ENCODE measurements around the gene IRX2.

Gene IRX2

DNA sequence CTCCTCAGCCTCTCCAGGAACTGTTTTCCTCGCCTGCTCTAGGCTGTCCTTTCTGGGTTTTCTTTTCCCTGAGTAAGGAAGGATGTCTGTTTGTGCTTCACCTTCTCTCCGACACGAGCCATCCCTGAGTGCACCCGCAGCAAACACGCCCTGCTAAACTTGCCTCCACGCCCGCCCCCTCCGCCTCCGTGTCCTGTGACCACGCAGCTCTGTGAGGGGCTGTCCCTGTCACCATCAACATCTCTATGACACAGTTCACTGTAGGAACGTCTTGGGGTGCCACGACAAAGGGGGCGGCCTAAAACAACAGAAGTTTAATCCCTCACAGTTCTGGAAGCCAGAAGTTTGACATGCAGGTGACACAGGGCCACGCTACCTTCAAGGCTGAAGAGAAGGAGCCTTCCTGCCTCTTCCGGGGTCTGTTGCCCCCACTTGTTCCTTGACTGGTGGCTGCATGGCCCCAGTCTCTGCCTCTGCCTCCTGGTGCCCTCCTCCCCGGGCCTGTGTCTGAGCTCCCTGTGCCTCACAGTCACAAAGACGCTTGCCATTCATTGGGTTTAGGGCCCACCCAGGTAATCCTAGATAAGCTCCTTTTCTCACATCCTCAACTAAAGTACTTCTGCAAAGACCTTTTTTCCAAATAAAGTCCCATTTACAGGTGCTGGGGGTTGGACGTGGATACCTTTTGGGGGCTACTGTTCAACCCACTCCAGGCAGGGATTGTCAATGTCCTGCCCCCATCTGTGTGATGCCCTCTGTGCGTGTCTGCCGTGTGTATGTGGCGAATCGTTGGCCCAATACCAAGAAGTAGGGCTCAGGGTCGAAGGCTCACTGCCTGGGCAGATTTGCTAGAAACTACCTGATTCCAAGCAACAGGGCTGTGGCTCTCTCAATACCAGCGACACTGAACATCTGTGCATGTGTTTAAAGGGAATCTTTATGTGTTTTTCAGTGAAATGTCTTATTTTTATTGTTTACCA, 39.7 kb downstream of the IRX2 start:
- no peak for FAIRE-seq

DNA sequence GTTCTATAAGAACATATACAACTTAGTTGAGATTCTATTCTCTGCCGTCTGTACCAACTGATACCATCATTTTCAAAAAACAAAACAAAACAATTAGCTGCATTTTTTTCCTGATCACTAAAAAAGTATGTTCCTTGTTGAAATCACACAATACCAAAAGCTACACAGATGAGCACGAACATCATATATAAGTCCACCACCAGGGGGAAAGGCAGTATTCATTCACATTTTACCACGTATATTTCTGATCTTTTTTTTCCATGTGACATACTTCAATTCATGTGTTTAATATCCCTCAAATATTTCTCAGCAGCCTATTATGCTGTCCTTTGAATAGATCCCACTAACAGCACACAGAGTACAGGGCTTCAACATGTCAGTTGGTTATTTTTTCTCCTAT, 40.6 kb downstream of the IRX2 start:
- FAIRE-seq = no peak

DNA sequence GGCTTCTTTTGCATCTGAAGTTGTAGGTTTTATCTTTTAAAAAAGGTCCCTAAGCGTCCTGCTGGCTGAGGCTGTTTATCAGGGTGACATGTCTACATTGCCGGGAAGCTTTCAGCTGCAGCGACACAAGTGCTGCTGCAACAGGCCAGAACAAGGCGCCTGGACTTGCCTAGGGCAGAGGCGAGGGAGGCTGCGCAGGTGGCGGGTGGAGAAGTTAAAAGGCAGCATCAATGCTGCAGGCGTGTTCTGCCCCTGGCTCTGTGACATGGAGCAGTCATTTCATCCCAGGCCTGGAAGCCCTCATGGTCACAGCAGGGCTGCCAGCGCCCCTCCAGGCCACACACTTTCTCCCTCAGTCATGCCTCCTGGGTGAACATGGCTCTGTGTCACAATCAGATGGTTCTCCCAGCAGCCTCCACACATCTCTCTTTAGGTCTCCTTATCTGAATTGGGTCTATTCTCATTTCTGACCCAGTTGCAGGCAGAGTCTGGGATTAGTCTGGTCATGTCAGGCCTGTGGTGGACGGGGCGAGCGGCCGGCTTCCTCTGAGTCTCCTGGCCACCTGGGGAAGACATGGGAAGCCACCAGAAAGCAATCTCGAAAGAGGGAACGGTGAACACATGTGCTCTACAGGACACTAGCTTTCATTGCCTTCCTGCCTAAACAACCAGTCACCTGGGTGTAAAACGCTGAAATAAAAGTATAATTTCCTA, 41.3 kb downstream of the IRX2 start:
- no peak for FAIRE-seq

DNA sequence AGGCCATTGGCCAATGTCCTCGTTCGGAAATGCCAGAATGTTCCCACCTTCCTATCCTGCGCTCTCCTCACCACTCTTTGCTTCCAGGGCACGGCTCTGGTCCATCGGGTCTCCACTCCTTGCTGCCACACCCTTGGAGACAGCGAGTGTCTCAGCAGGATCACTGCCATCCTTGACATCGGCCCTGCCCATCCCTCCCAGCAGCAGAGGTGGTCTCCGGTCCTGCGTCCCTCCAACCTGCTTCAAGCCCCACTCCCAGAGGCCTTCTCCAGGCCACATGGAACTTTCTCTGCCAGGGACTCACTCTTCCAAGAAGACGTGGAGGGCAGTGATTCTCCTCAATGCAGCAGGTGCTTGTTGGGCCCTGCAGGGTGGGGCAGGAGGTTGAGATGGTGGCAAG, 42.7 kb downstream of the IRX2 start:
- no peak for FAIRE-seq

DNA sequence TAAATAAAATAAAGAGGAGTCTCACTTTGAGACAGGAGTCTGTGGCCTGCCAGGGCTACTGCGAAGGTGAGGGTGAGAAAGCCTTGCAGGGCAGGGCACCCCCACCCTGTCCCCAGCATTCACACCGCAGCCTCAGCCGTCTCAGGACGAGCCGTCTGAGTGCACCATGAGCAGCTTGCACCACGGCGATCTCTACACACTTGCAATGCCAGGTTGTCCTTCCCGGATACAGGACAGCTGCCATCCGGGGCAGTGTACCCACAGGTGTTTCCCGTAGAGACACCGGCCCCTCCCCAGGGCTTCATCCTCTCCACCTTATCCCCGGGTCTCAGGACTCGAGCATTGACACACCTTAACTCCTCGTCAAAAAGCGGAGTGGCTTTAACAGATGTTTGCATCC, 43.3 kb downstream of the IRX2 start:
- FAIRE-seq = no peak

DNA sequence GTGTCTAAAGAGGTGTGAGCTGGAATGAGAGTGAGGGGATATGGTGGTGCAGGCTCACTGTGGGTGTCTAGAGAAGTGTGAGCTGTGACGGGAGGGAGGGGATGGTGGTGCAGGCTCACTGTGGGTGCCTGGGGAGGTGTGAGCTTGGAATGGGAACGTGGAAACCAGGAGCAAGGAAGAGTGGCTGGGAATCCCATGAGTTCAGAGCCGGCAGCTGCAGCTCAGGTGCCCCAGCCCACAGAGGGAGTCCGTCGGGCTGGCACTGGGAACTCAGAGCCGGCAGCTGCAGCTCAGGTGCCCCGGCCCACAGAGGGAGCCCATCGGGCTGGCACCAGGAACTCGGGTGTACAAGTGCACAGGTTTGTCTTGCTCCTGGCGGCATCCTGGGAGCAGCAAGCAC, 45.6 kb downstream of the IRX2 start:
- FAIRE-seq = no peak

DNA sequence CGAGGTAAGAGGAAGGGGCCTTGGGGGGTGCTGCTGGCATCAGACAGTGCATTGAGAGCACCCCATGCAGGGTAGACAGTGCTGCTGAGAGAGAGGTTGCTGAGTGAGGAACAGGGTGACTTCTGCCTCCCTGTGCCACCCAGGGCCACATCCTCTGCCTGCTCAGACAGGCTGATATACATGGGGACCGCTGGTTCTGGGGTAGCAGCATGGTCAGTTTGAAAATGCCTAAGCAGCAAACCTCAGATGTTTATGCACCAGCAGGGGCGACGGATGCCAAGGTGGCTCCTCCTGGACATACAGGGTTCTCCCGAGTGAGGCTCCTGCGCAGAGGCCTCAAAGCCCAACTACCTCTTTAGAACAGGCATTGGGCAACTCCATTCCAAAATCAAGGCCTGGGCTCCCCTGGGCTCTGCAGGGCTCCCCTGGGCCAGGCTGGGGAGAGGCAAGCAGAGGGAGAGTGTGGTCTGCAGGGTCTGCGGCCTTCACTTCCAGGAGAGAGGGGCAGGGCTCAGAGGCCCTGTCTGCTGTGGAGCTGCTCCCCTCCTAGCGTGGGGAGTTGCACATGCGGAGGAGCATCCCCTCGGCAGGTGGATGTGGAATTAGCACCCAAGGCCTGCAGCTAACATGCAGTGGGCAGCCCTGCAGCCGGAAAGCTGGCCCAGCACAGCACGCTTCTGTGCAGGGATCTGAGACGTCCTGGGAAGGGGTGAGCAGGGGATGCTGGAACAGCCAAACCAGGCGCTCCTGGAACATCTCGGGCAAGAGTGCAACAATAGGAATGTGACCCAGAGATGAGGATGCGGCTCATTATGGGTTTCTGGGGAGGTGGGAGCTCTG, 46.5 kb downstream of the IRX2 start:
- FAIRE-seq = no peak

DNA sequence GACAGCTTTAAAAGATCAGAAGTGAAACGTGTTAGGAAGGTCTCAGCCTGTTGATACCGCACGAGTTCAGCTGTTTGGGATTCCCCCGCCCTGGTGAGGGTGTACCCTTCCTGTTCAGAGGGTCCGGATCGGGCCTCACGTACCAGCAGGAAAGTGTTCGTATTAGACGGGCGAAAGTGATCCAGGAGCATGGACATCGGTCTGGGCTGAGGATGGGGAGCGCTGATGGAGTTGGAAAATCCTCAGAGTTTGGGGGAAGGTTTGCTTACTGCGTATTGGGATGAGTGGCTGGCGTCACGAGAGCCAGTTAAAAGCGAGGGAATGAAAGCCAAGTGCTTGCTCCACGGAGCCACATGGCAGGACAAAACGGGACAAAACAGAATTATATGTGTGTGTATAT, 47.4 kb downstream of the IRX2 start:
- FAIRE-seq = no peak

DNA sequence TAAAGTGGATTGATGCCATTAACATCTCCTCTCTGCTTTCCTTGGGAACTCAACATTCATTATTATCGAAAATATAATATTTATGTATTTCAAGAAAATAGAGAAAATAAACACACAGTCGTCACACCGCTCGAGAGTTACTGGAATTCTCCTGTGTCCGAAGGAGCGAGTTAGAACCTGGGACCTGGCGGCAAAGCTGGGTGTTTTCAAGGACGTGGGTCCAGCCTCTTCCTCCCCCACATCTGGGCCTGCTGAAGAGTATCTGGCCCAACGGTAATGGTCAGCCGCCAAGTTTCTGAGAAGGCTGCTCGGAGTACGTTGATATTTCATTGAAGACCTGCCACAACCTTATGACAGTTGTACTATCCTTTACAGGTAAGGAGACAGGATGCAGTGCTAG, 47.9 kb downstream of the IRX2 start:
- no peak for FAIRE-seq

DNA sequence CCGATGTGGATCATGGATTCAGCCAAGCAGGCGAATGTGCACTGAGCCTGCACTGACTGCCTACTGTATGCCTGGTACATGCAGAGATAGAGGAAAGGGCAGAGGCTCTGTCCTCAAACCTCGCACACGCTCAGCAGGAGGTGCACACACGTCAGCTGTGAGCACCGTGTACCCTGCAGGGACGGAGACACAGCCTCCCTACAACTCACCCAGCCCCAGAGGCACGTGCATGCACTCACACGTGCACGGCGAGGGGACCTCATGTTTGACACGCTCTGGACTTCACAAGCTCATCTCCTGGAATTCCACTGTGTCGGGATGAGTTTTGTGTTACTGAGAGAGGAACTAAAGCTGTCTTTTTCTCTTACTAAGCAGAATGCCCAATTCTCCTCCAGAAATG, 48.4 kb downstream of the IRX2 start:
- no peak for FAIRE-seq

DNA sequence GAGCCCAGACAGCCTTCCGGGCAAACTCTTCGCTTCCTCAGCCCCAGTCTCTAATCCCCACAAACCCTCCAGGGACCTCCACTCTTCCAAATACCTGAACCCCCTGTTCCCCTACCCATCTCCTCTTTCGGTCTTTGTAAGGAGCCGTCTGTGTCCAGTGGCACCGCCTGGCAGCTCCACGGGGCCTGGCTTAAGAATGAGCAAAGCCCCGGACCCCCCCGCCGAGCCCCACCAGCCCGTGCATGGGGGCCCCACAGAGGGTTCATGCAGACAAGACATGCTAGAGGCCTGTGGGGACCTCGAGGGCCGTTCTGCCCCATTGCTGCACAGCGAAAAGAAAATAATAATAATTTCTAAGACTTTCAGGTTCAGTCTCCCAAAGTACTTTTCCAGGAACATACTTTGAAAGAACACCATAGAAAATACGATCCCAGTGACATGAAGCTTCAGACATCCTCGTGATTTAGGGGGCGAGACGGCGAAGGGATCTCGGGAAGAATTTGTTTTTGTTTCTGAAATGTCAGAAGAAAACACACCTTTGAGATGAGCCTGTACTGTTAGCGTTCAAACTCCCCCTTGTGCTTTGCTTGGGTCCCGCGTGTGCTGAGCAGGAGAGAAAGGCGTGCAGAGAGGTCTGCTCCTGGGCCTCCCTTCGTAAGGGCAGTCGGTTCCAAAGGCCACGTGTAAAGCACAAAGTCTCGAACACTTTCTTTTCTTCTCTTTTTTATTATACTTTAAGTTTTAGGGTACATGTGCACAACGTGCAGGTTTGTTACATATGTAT, 49.2 kb downstream of the IRX2 start:
- no peak for FAIRE-seq

DNA sequence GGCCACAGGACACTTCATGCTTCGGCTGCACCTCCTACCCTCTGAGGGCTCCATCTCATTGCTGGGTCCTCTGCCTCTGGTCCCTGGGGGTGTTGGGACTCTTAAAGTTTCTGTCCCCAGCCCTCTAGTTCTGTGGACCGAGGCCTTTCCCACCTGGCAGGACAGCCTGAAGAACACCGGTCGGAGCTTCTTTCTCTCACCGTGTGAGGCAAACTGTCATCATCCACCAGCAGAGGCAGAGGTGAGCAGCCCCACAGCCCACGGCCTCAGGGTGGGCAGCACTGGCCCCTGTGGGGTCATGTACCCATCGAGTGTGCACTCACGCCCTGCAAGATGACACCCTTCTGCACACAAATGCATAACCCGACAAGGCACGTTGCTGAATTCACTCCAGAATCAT, 49.9 kb downstream of the IRX2 start:
- FAIRE-seq = no peak

DNA sequence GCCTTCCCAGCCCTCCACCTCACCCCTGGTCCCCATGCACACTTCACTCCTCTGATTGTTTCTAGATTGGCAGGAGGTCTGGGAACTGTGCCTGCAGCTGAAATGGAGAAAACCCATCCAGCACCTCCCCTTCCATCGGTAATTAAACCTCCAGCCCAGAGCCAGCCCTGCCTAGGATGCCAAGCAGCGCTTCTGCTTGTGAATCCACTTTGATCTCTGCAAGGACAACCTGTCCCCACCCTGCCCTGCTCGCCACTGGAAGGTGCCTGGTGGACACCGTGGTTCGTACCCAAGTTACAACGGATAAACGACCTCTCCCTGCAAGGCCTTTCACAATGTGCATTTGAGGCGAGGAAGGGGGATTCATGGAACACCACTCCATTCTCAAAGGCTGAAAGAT, 50.6 kb downstream of the IRX2 start:
- FAIRE-seq = no peak

DNA sequence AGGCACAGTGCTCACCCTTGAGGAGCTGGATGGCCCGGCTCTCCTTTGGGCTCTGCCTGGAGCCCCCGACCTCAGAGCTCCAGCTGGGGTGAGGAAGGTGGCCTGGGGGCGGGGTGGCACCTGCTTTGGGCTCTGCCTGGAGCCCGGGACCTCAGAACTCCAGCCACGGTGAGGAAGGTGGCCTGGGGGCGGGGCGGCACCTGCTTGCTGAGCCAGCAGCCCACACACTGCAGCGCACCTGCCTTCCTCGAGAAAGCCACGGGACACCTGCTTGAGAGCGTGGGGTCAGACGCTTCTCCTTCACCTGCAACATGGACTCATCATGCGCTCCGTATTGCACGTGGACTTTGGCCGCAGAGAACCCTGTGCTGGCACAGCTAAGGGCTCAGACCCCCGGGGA, 51.8 kb downstream of the IRX2 start:
- no peak for FAIRE-seq

DNA sequence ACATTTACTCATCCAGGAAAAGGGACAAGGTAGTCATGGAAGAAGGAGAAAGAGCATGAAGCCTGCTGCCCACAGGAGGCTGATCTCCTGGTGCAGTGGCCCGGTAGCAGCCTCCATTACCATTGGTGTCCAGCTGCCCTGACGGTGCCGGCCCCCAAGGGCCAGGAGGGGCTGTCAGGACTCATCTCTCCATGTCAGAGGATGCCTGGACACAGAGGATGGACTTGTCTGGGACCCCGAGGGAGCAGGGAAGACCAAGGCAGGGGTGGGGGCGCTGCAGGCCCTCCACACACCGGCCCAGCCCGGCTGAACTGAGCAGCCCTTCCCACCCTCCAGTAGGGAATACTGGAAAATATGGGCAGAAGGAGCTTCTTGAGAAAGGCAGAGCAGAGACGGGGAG, 52.2 kb downstream of the IRX2 start:
- FAIRE-seq = no peak

DNA sequence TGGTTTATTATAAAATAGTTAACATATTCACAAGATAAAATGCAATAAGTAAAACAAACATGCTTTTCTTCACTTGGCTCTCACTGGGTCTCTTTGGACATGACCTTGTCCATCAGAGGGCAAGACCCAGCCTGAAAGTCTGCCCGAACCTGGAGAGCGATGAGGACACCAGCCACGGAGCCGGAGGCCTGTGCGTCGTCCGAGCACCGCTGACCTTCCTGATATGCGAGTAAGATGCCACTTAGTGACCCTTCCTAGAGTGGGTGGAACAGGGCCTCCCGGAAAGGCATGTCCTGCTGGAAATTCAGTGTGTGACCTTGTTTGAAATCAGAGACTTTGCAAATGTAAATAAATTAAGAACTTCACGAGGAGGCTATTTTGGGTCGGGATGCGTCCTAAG, 52.9 kb downstream of the IRX2 start:
- no peak for FAIRE-seq

DNA sequence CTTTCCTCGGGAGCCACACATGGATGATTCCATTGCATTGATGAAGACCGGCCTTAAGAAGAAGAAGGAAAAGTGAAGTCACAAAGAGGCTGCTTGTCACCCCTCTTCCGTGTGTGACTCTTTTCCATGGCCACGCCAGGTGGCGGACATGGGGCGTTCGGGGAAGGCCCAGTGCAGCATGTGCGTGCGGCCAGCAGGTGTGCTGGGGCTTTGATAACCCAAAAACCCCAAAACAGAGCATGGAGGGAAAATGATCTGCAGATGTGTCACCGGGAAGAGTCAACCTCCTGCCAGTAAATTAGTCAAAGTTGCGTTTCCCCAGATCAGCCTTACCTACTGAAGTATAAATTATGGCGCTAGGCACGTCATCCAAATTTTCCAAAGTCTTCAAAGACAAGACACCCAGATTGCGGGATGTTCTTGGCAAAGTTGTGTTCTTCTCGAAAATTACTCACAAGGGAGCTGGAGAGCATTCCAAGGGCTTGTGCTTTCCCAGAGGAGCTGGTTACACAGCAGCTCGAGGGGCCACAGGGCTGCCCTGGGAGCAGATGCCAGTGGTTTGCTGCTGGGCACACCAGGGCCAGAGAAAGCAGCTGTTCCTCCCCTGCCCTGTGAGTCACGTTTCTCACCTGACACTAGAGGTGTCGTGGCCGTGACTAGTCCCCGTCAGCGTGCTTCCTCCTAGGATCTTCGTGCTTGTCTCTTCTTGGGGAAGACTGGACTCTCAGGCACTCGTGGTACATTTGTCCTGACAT, 53.9 kb downstream of the IRX2 start:
- FAIRE-seq = no peak

DNA sequence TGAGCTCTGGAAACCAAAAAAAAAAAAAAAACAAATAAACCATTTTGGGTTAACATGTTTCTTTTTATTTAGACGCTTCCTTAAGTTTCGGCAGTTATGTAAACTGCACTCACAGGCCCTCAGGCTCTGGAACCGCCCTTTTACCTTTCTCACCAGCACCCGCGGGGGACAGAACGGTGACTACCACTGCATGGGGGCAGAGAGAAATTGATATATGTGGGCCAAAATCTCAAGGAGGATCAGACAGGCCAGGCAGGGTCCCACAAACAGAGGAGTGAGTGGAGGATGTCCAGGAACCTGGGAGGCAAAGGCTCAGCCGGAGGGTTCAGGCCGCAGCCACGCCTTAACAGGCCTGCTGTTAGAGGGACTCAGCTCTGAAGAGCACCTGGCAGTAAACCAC, 54.4 kb downstream of the IRX2 start:
- no peak for FAIRE-seq

All from TTC549 (cell line).